GM18870 (cell line): ENCODE data around the gene CCDC102A.

ENCODE experiments used
- ATAC-seq: cut with Tn5 transposase; IDR thresholded peaks from one replicate; pipeline ENCODE4 v1.9.1; 2021; ENCODE audit warnings: moderate library complexity; ENCODE audit not compliant: unreplicated experiment

The CCDC102A gene

GRCh38 chr16:57462978-57463362 lies 73.4 kb downstream of the CCDC102A start:
- ATAC-seq: no peak

- no peak for ATAC-seq
Observed at GRCh38 chr16:57462209-57462977, 74.0 kb downstream of the CCDC102A start, which contains the start of gene POLR2C. TSS of gene POLR2C (plus strand) at chr16:57462679. CDS start at chr16:57462725, 46 bp downstream.
